H1 (cell line): Measurements from ENCODE around the gene HS3ST5. TPM values are rescaled to one million over a fixed set of nuclear protein-coding genes. Genes with fewer than 3 reads are reported as not detected.

Experiments
- CHD7 ChIP-seq: fragments of 300-600 bp; sonication (generic); IDR thresholded peaks from 2 replicates; pipeline ENCODE4 v1.7.1; 2012; ENCODE audit warnings: low read length, moderate library complexity, mild to moderate bottlenecking, inconsistent platforms; ENCODE audit not compliant: insufficient replicate concordance
- CTCF ChIP-seq, 3 experiments: IDR thresholded peaks; 1 replicate in 2 of 3; 2 replicates in 1 of 3; pipeline versions ENCODE4 v1.5.1 to v1.6.1; 2011; ENCODE audit warnings: low read length in 3 of 3, mild to moderate bottlenecking in 3 of 3, inconsistent platforms in 2 of 3, low read depth in 1 of 3, moderate library complexity in 1 of 3; ENCODE audit not compliant: insufficient read depth in 1 of 3; ENCODE audit errors: control extremely low read depth in 1 of 3
- EP300 ChIP-seq, 2 experiments: IDR thresholded peaks; 1 replicate in 1 of 2; 2 replicates in 1 of 2; pipeline ENCODE4 v1.6.1; 2011 to 2012; ENCODE audit warnings: low read depth in 2 of 2, low read length in 2 of 2, mild to moderate bottlenecking in 2 of 2, borderline replicate concordance in 1 of 2, inconsistent platforms in 1 of 2, moderate library complexity in 1 of 2
- HDAC2 ChIP-seq, 2 experiments: fragments of 300-600 bp in 1 of 2; sonication (generic) in 1 of 2; IDR thresholded peaks; 2 replicates each; pipeline ENCODE4 v1.6.1; 2011 to 2012; ENCODE audit warnings: low read depth in 2 of 2, low read length in 2 of 2, mild to moderate bottlenecking in 2 of 2, moderate library complexity in 2 of 2, borderline replicate concordance in 1 of 2, inconsistent platforms in 1 of 2
- polyA plus RNA-seq, 7 experiments: library from polyadenylated mRNA; depleted of rRNA in 3 of 7; stranded (reverse) in 5 of 7; unstranded in 2 of 7; fragments of >200 nt in 5 of 7; fragments of 200-250 nt in 2 of 7; gene quantifications; 1 replicate in 5 of 7; 2 replicates in 1 of 7; 4 replicates in 1 of 7; pipeline versions ENCODE4 v1.2.1 to v1.2.3, GENCODE V29; 2011 to 2013; ENCODE audit warnings: missing spikeins in 2 of 7, mixed read lengths in 2 of 7
- total RNA-seq: library from RNA; stranded (reverse); fragmentation: NEBNext Ultra II Directional; extraction: Animal tissue kit (Norgen Biotek cat#: 25700); gene quantifications from 2 replicates; pipeline ENCODE4 v1.2.1, GENCODE V29; 2021

The HS3ST5 gene
- total and polyA plus RNA-seq, 2 of the 8 experiments (the other 6 are each of a cell fraction or from before 2014, with no cell fraction given): 1.2 to 9.9 TPM

- TF ChIP-seq CHD7 (no peak), EP300 (IDR thresholded peaks at IDR 0.05; ENCODE audit: borderline replicate concordance in 1 of 2, low read depth in 2 of 2, low read length in 2 of 2) (no peak), CTCF (IDR thresholded peaks at IDR 0.05; ENCODE audit: control extremely low read depth in 1 of 3, insufficient read depth in 1 of 3, low read depth in 1 of 3, low read length in 3 of 3) (peak in 2 of 3 experiments; percentile 31 to 35; a peak in 2 of 4 replicates), HDAC2 (IDR thresholded peaks at IDR 0.05; ENCODE audit: borderline replicate concordance in 1 of 2, low read depth in 2 of 2, low read length in 2 of 2) (no peak)
These were observed 246.2 kb downstream of the HS3ST5 start (continued) for GRCh38 chr6:114096561-114097172.
